Mesenchymal stem cell (in vitro differentiated cells and primary cell): Measurements from ENCODE around the gene SRMS.
A peak's percentile ranks its signal among the peaks of the same experiment; 100 is the strongest.

Source experiments
- DNase-seq: peaks from one replicate; pipeline ENCODE4 v3.0.0-alpha.2; 2013
- H2AFZ ChIP-seq: one replicate; pipeline ENCODE4 v1.6.1; 2013; ENCODE audit warnings: low read depth, mild to moderate bottlenecking, control low read depth, inconsistent platforms, low read length, moderate library complexity
- H2AK5ac ChIP-seq: 2 replicates; pipeline ENCODE4 v1.6.1; 2013; ENCODE audit warnings: low read length, moderate library complexity, mild to moderate bottlenecking, inconsistent platforms; ENCODE audit not compliant: severe bottlenecking
- H2BK120ac ChIP-seq: one replicate; pipeline ENCODE4 v1.6.1; 2013; ENCODE audit warnings: low read depth, mild to moderate bottlenecking, inconsistent platforms, low read length, moderate library complexity
- H2BK12ac ChIP-seq, 2 experiments: one replicate each; pipeline ENCODE4 v1.6.1; 2013; ENCODE audit warnings: inconsistent platforms in 2 of 2, low read length in 2 of 2, mild to moderate bottlenecking in 2 of 2, moderate library complexity in 2 of 2, control low read depth in 1 of 2
- H2BK15ac ChIP-seq: one replicate; pipeline ENCODE4 v1.6.1; 2013; ENCODE audit warnings: mild to moderate bottlenecking, low read depth, inconsistent platforms; ENCODE audit not compliant: poor library complexity, severe bottlenecking
- H2BK5ac ChIP-seq: 2 replicates; pipeline ENCODE4 v1.6.1; 2013; ENCODE audit warnings: low read depth, mild to moderate bottlenecking, low read length, control low read depth, inconsistent platforms; ENCODE audit not compliant: poor library complexity, severe bottlenecking
- H3K14ac ChIP-seq, 2 experiments: one replicate each; pipeline ENCODE4 v1.6.1; 2013; ENCODE audit warnings: inconsistent platforms in 2 of 2, low read length in 2 of 2, control low read depth in 1 of 2, mild to moderate bottlenecking in 1 of 2, moderate library complexity in 1 of 2
- H3K18ac ChIP-seq, 2 experiments: one replicate each; pipeline ENCODE4 v1.6.1; 2013; ENCODE audit warnings: inconsistent platforms in 2 of 2, low read length in 2 of 2, control low read depth in 1 of 2, low read depth in 1 of 2, mild to moderate bottlenecking in 1 of 2
- H3K23ac ChIP-seq, 2 experiments: one replicate each; pipeline ENCODE4 v1.6.1; 2013; ENCODE audit warnings: inconsistent platforms in 2 of 2, low read length in 2 of 2, mild to moderate bottlenecking in 2 of 2, moderate library complexity in 2 of 2, control low read depth in 1 of 2
- H3K27ac ChIP-seq: 2 replicates; pipeline ENCODE4 v1.5.1; 2013; ENCODE audit warnings: mild to moderate bottlenecking, moderate library complexity, low read length, control low read depth, inconsistent platforms; ENCODE audit not compliant: poor library complexity, severe bottlenecking
- H3K27me3 ChIP-seq, 2 experiments: 2 replicates each; pipeline versions ENCODE4 v1.6.1 to v1.7.0; 2013; ENCODE audit warnings: low read length in 2 of 2, mild to moderate bottlenecking in 2 of 2, moderate library complexity in 2 of 2, control low read depth in 1 of 2, inconsistent platforms in 1 of 2; ENCODE audit not compliant: control insufficient read depth in 1 of 2, insufficient read depth in 1 of 2
- H3K36me3 ChIP-seq, 2 experiments: 2 replicates each; pipeline versions ENCODE4 v1.6.1 to v1.7.0; 2013; ENCODE audit warnings: low read length in 2 of 2, control low read depth in 1 of 2, inconsistent platforms in 1 of 2, low read depth in 1 of 2, mild to moderate bottlenecking in 1 of 2; ENCODE audit not compliant: insufficient read depth in 2 of 2, control insufficient read depth in 1 of 2
- H3K4ac ChIP-seq, 2 experiments: one replicate each; pipeline ENCODE4 v1.6.1; 2013; ENCODE audit warnings: inconsistent platforms in 2 of 2, low read length in 2 of 2, mild to moderate bottlenecking in 2 of 2, moderate library complexity in 2 of 2, control low read depth in 1 of 2, low read depth in 1 of 2
- H3K4me1 ChIP-seq: 2 replicates; pipeline ENCODE4 v1.6.1; 2013; ENCODE audit warnings: low read depth, low read length, control low read depth; ENCODE audit not compliant: control insufficient read depth, insufficient read depth
- H3K4me2 ChIP-seq: 2 replicates; pipeline ENCODE4 v1.6.1; 2013; ENCODE audit warnings: low read length, mild to moderate bottlenecking, inconsistent platforms; ENCODE audit not compliant: poor library complexity, severe bottlenecking
- H3K4me3 ChIP-seq, 2 experiments: 2 replicates each; pipeline versions ENCODE4 v1.5.1 to v1.7.0; 2013; ENCODE audit warnings: low read length in 2 of 2, mild to moderate bottlenecking in 2 of 2, control low read depth in 1 of 2, low read depth in 1 of 2; ENCODE audit not compliant: insufficient read depth in 1 of 2
- H3K79me1 ChIP-seq: replicated peaks from 2 replicates; pipeline ENCODE4 v1.6.1; 2013; ENCODE audit warnings: mild to moderate bottlenecking, control low read depth, low read length, inconsistent platforms; ENCODE audit not compliant: poor library complexity, severe bottlenecking
- H3K9ac ChIP-seq: 2 replicates; pipeline ENCODE4 v1.7.0; 2013; ENCODE audit warnings: mild to moderate bottlenecking, low read length, moderate library complexity
- H3K9me3 ChIP-seq: 2 replicates; pipeline ENCODE4 v1.7.0; 2013; ENCODE audit warnings: mild to moderate bottlenecking, low read length; ENCODE audit not compliant: control insufficient read depth
- H4K8ac ChIP-seq: one replicate; pipeline ENCODE4 v1.6.1; 2013; ENCODE audit warnings: inconsistent platforms, mild to moderate bottlenecking, low read length, moderate library complexity
- H4K91ac ChIP-seq: one replicate; pipeline ENCODE4 v1.6.1; 2013; ENCODE audit warnings: mild to moderate bottlenecking, low read length, inconsistent platforms
- WGBS: methylation state at CpG from one replicate; pipeline ENCODE4 v1.1.7; 2013; ENCODE audit warnings: mixed read lengths; 5-methylcytosine and 5-hydroxymethylcytosine counted together

The SRMS gene

GRCh38 chr20:63533388-63533787 is 14.2 kb downstream of the SRMS start:
- Histone ChIP-seq H3K9ac (no peak overlapping the region), H2AFZ (no peak overlapping the region), H2AK5ac (no peak overlapping the region), H3K27me3 (peaks cover 0 to 68% of the 10 kb centered on the region in 2 experiments), H4K91ac (no peak overlapping the region), H3K23ac (no peak overlapping the region), H2BK120ac (no peak overlapping the region), H3K9me3 (no peaks in the 10 kb centered on the region), H3K4ac (no peak overlapping the region), H3K27ac (no peak overlapping the region), H2BK12ac (no peak overlapping the region), H2BK5ac (no peak overlapping the region), H2BK15ac (no peak overlapping the region), H3K14ac (no peak overlapping the region), H3K4me2 (no peak overlapping the region), H3K36me3 (no peaks in the 10 kb centered on the region), H4K8ac (no peak overlapping the region), H3K4me3 (no peak overlapping the region), H3K79me1 (no peaks in the 10 kb centered on the region), H3K4me1 (peaks cover 38% of the 10 kb centered on the region), H3K18ac (no peak overlapping the region)
- no peak for DNase-seq
- 88% methylated on average over 14 of the region's 14 CpGs for WGBS

GRCh38 chr20:63532449-63532971 is 15.0 kb downstream of the SRMS start:
- Histone ChIP-seq H3K36me3 (no peaks in the 10 kb centered on the region), H3K27ac (no peak overlapping the region), H3K18ac (no peak overlapping the region), H3K9ac (no peak overlapping the region), H2AFZ (no peak overlapping the region), H3K4me3 (no peak overlapping the region), H3K27me3 (peaks cover 0 to 72% of the 10 kb centered on the region in 2 experiments), H2BK120ac (no peak overlapping the region), H3K23ac (no peak overlapping the region), H2BK5ac (no peak overlapping the region), H3K4me1 (peaks cover 31% of the 10 kb centered on the region), H3K4me2 (no peak overlapping the region), H2BK12ac (no peak overlapping the region), H3K14ac (no peak overlapping the region), H3K4ac (no peak overlapping the region), H2BK15ac (no peak overlapping the region), H2AK5ac (no peak overlapping the region), H4K8ac (no peak overlapping the region), H3K79me1 (no peaks in the 10 kb centered on the region), H3K9me3 (no peaks in the 10 kb centered on the region), H4K91ac (no peak overlapping the region)
- 89% methylated on average over 22 of the region's 24 CpGs for WGBS
- no peak for DNase-seq

GRCh38 chr20:63531686-63532448 is 15.7 kb downstream of the SRMS start:
- H3K79me1 ChIP-seq, result no peaks in the 10 kb centered on the region
- H2BK12ac ChIP-seq, result no peak overlapping the region
- H3K36me3 ChIP-seq, result no peaks in the 10 kb centered on the region
- H3K4me2 ChIP-seq, result no peak overlapping the region
- no peaks in the 10 kb centered on the region for H3K9me3 ChIP-seq
- peak; percentile 20 for DNase-seq
- no peak overlapping the region for H3K27ac ChIP-seq
- H2BK15ac ChIP-seq, result no peak overlapping the region
- H3K27me3 ChIP-seq, result peaks cover 0 to 72% of the 10 kb centered on the region in 2 experiments
- no peak overlapping the region for H3K18ac ChIP-seq
- no peak overlapping the region for H3K23ac ChIP-seq
- no peak overlapping the region for H3K4ac ChIP-seq
- no peak overlapping the region for H4K8ac ChIP-seq
- H4K91ac ChIP-seq, result no peak overlapping the region
- H2AK5ac ChIP-seq, result no peak overlapping the region
- WGBS, result 87% methylated on average over 22 of the region's 27 CpGs
- H3K4me3 ChIP-seq, result no peak overlapping the region
- H2AFZ ChIP-seq, result no peak overlapping the region
- no peak overlapping the region for H2BK120ac ChIP-seq
- H3K14ac ChIP-seq, result no peak overlapping the region
- no peak overlapping the region for H2BK5ac ChIP-seq
- H3K4me1 ChIP-seq, result peaks cover 24% of the 10 kb centered on the region
- H3K9ac ChIP-seq, result no peak overlapping the region

- no peak overlapping the region for H2BK120ac ChIP-seq
- H3K9me3 ChIP-seq, result no peaks in the 10 kb centered on the region
- peak overlapping the region in 1 of 2 experiments; percentile 22 for H3K4me3 ChIP-seq
- peaks cover 17% of the 10 kb centered on the region for H3K4me1 ChIP-seq
- H3K23ac ChIP-seq, result no peak overlapping the region
- no peaks in the 10 kb centered on the region for H3K36me3 ChIP-seq
- H2AFZ ChIP-seq, result no peak overlapping the region
- H3K4me2 ChIP-seq, result no peak overlapping the region
- no peak overlapping the region for H2BK5ac ChIP-seq
- no peak overlapping the region for H2BK15ac ChIP-seq
- no peak overlapping the region for H4K8ac ChIP-seq
- no peak overlapping the region for H3K18ac ChIP-seq
- H2AK5ac ChIP-seq, result no peak overlapping the region
- no peak for DNase-seq
- no peaks in the 10 kb centered on the region for H3K79me1 ChIP-seq
- 88% methylated on average over 13 of the region's 14 CpGs for WGBS
- no peak overlapping the region for H3K14ac ChIP-seq
- no peak overlapping the region for H2BK12ac ChIP-seq
- no peak overlapping the region for H3K9ac ChIP-seq
- H4K91ac ChIP-seq, result no peak overlapping the region
- H3K4ac ChIP-seq, result no peak overlapping the region
- H3K27ac ChIP-seq, result no peak overlapping the region
- peaks cover 0 to 65% of the 10 kb centered on the region in 2 experiments for H3K27me3 ChIP-seq
These were observed 16.8 kb downstream of the SRMS start for GRCh38 chr20:63530788-63531160.
